SHP77 (cell line): ENCODE data around the gene NEURL1.

ENCODE experiments used
- DNase-seq, 2 experiments: peaks; one replicate each; lab custom pipeline; 2025; lab: John Stamatoyannopoulos, UW

Gene NEURL1

DNA sequence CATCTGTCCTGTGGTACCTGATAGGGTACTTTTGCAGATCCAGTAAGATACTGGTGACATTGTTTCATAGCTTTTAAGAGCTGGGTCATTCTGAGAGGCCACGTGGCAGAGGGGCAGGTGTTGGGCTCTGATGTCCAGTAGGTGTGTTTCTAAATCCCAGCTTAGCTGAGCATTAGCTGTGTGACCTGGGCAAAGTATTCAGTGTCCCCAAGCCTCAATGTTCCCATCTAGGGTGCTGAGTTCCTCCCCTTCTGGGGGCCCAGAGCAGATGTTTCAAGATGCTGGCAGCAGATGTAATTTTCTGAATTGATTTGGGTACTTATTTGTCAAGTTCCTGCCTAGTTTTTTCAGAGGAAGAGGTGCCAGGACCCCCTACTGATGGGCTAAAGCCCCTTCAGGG lies 52.9 kb downstream of the NEURL1 start:
- no peak for DNase-seq

GRCh38 chr10:103547391-103547946 lies 54.0 kb downstream of the NEURL1 start:
- no peak for DNase-seq

DNA sequence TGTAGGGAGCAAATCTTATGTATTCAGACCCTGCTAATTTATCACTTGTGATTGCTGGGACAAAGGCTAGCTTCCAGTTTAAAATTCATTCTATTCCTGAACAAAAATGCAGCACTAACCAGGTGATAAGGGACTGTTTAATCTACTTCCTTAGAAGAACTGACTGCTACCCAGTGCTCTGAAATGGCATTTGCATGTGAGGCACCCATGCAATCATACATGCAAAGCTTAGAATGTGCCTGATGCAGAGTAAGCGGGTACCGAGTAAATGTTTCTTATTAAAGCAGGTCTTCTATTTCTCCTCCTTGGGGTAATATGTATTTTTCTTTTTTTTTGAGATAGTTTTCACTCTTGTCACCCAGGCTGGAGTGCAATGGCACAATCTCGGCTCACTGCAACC lies 54.5 kb downstream of the NEURL1 start:
- no peak for DNase-seq

DNA sequence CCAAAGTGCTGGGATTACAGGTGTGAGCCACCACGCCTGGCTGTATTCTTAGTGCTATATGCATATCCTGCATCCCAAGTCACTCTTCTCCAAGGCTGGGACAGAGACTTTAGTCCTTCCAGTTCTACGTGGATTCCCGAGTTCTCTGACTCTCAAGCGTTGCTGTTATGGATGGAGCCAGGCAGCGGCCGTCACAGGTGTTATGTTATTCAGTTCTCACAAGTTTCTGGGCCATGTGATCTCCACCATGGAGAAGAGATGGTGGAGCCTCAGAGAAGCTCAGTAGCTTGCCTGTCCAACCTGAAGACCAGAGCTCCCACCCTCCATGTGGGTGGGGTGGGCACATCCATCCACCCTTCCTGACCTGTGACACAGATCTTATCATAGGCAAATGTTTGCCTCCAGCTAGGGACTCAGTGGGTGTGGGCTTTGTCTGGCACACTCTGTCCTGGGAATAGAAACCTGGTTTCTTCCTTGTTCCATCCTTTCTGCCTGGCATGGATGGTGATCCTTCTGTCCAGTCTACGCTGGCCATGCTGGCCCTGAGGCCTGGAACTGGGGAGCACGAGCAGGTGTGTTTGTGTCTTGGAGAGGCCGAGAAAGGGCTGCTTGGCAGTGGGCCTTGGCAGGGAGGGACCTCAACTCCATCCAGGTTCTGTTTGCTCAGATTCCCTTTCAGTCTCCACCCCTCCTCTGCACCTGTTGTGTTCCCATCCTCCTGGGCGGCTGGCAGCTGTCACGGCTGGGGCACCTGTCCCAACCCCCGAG lies 55.3 kb downstream of the NEURL1 start:
- DNase-seq = peak; percentile 79 to 84

- DNase-seq = no peak
Observed at GRCh38 chr10:103549349-103549685, 55.8 kb downstream of the NEURL1 start.

DNA sequence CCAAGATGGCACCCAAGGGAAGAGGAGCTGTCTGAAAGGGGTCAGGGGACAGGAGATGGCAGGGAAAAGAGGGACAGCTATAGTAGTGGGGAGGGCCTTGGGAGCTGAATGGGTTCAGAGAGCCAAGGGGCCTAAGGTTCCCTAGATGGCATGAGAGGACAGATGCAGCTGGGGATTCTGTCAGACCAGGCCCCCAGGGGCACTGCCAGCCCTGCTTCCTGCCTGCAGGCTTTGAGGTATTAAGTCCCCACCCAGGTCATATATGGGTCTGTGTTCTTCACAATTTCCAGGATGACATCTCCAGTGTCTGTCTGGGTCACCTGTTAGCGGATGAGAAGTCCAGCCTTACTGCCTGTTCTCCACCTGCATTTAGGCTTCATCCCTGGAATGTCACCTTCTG lies 56.7 kb downstream of the NEURL1 start:
- DNase-seq = no peak

GRCh38 chr10:103551619-103552602 lies 58.4 kb downstream of the NEURL1 start:
- DNase-seq = no peak

- no peak for DNase-seq
Observed at GRCh38 chr10:103552856-103553742, 59.6 kb downstream of the NEURL1 start.

- no peak for DNase-seq
Observed at GRCh38 chr10:103553743-103554487, 60.4 kb downstream of the NEURL1 start.

- peak; percentile 78 to 91 for DNase-seq
Observed at GRCh38 chr10:103554488-103555324, 61.2 kb downstream of the NEURL1 start.

DNA sequence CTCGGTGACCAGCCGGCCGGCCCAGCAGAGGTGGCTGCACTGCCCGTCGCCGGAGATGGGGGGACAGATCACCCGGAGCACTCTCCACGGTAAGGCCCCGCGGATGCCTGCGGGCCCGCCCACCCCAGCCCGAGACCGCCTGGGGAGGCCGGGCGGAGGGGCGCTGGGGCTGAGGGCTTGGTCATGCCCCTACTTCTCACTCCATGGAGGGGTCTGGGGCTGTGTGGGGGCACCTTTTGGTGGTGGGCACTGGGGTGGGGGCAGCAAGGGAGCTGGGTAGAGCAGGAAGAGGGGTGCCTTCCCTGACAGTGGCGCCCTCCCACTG lies 61.8 kb downstream of the NEURL1 start:
- DNase-seq = no peak

GRCh38 chr10:103555712-103556111 lies 62.2 kb downstream of the NEURL1 start:
- no peak for DNase-seq

DNA sequence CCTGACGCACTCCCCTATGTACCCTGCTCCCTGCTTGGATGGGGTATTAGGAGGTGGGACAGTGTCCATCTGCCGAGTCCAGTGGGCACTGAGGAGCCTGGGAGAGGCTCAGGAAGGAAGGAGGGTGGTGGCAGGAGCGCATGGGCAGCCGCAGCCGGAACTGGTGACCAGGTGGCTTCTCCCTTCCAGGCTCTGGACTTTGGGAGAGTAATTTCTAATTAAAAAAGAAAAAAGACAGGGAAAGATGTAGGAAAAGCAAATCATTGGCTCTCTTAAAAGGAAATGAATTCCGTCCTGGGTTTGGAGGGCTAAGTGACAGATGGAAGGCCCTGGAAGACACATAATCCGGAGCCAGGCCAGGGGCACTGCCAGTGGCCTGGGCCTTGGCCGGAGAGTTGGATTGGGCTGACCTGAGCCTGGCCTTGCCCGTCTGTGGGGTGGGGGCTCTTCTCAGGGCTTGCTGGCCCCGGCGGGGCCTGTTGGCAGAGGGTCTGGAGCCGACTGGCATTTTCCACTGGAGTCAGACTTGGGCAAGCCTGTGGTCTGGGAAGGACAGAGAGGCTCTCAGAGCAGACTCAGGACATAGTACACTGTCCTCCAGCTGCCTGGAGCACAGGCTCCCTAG lies 63.0 kb downstream of the NEURL1 start:
- DNase-seq = no peak

GRCh38 chr10:103557455-103557854 lies 64.0 kb downstream of the NEURL1 start:
- DNase-seq = no peak

GRCh38 chr10:103558911-103559310 lies 65.4 kb downstream of the NEURL1 start:
- DNase-seq = no peak

DNA sequence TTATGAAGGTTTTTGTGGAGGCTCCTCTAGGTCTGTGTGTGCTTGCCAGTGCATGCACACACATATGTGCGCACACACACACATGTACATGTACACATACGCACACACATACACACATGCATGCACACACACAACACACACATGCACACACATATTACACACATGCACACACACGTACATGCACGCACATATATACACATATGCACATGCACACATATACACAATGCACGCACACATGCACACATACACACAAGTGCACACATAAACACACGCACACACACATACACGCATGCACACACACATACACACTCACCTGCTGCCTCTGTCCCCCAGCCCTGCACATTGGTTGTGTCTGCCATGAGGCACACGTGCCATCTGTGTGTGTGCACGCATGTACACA lies 66.3 kb downstream of the NEURL1 start:
- DNase-seq = no peak

- DNase-seq = no peak
Observed at GRCh38 chr10:103560886-103561285, 67.4 kb downstream of the NEURL1 start.

DNA sequence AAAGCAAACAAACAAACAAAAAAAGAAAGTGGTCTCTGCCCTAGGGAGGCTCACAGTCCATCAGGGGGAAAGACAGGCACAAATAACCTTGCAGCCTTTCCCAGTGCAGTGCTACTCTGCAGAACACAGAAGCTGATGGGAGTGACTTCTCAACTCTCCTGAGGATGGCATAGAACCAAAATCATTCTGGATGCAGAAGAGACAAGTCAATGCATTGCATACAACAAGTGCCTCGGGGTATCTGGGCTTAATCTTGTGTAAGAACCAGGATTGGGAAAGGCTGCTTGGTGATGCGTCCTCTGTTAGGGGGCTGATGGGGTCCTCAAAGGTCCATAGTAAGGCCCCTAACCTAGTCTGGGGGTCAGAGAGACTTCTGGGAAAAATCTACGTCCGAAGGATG lies 68.9 kb downstream of the NEURL1 start:
- DNase-seq = no peak

DNA sequence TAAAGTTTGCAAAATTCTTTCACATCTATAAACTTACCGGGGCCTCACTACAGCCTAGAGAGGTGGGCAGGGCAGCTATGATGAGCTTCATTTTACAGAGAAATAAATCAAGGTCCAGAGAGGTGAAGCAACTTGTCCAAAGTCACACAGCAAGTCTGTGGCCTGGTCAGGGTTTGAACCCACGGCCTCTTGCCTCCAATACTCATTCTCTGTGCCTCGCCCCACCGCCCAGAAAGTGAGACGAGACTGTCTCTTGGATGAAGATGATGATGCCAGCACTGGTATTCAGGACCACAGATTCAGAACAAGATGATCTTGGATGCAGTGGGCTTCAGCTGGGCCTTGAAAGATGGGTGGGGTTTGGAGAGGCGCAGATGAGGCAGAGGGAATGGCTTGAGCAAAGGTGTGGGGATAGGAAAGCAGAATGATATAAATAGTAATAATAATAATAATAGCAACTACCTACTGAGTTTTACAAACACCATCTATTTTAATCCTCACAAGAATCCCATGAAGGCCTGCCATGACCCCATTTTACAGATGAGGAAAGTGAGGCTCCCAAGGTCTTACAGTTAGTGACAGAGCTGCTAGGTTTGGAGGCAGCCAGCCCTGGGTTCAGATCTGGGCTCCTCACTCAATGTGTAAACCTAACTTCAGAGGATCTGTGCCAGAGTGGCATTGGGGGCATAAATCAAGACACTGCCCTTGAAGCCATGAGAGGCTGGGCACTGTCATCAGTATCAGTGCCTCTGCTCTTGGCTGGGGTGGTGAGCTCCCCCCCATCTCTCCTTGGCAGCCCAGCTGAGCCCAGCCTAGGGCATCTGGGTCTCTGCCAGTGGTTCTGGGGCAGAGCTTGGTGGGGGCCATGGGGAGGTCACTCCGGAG lies 70.0 kb downstream of the NEURL1 start:
- DNase-seq = no peak
